Stimulated activated CD8-positive, alpha-beta memory T cell treated with anti-CD3 and anti-CD28 coated beads, Interleukin-7, amount 100 ng/mL, for 1 hour (primary cell): ENCODE measurements around the gene MPL.

Experiments used
- DNase-seq, 2 donors: peaks; one replicate each; pipeline ENCODE4 v3.0.0-alpha.2; 2020; ENCODE audit warnings: low read depth in 2 of 2

MPL gene

GRCh38 chr1:43325381-43325780, 12.2 kb upstream of the MPL start:
- DNase-seq, result no peak

- DNase-seq, result no peak
Observed at GRCh38 chr1:43327549-43328292, 9.9 kb upstream of the MPL start.

GRCh38 chr1:43329995-43330751, 7.4 kb upstream of the MPL start:
- DNase-seq, result no peak

- DNase-seq, result no peak
Observed at GRCh38 chr1:43331688-43332087, 5.9 kb upstream of the MPL start.

GRCh38 chr1:43334453-43335205, 3.0 kb upstream of the MPL start:
- no peak for DNase-seq

DNA sequence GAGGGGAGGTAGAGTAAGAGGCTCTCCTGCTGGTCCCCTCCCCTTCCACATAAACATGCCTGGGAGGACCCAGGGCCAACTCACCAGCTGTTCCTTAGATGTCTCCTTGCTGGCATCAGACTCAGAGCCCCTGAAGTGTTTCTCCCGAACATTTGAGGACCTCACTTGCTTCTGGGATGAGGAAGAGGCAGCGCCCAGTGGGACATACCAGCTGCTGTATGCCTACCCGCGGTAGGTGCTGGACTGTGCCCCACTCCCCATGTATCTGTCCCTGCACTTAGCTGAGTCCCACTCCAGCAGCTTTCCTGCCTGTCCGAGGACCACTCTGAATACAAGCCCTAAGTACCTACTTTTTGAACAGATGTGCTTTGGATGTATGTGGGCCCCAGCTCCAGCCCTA, 383 bp downstream of the MPL start:
- DNase-seq, result no peak

- DNase-seq, result no peak
Observed at GRCh38 chr1:43339584-43340232, 2.1 kb downstream of the MPL start.

GRCh38 chr1:43340559-43340958, 2.9 kb downstream of the MPL start:
- no peak for DNase-seq

DNA sequence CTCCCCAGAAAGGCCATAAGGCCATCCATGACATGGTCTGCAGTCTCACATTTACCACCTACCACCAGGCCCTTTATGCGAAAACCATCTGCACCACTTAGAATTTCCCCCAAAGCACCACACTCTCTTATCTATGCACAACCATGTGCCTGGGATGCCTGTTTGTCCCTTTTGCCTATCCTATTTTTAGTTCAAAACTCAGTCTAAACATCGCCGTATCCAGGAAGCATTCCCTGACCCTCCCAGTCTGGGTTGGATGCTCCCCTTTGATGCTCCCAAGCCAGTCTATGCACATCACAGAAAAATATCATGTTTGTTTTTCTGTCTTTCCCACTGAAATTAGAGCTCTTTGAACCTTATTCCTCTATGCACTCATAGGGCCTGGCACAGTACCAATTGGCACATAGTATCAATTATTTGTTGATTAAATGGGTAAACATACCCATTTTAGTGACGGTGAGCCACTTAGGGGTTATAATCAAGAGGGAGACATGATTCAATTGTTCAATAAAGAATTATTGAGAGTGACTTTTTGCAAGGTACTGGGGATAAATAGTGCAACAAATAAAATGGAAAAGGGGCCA, 6.7 kb downstream of the MPL start:
- DNase-seq, result no peak

- DNase-seq, result no peak
Observed at GRCh38 chr1:43345120-43345519, 7.5 kb downstream of the MPL start.

DNA sequence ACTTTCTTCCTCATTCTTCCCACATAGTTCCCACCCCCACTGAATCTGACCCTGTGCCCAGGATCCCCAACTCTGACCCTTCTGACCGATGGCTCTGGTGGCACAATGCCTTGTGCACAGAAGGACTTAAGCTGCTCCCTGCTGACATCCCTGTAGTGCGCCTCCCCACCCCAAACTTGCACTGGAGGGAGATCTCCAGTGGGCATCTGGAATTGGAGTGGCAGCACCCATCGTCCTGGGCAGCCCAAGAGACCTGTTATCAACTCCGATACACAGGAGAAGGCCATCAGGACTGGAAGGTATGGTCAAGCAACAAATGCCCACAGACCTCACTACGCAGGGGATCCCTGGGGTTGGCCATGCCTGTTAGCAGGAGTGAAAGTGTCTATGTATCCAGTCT, 9.0 kb downstream of the MPL start:
- DNase-seq, result no peak

GRCh38 chr1:43348343-43348808, 10.8 kb downstream of the MPL start:
- DNase-seq, result no peak

DNA sequence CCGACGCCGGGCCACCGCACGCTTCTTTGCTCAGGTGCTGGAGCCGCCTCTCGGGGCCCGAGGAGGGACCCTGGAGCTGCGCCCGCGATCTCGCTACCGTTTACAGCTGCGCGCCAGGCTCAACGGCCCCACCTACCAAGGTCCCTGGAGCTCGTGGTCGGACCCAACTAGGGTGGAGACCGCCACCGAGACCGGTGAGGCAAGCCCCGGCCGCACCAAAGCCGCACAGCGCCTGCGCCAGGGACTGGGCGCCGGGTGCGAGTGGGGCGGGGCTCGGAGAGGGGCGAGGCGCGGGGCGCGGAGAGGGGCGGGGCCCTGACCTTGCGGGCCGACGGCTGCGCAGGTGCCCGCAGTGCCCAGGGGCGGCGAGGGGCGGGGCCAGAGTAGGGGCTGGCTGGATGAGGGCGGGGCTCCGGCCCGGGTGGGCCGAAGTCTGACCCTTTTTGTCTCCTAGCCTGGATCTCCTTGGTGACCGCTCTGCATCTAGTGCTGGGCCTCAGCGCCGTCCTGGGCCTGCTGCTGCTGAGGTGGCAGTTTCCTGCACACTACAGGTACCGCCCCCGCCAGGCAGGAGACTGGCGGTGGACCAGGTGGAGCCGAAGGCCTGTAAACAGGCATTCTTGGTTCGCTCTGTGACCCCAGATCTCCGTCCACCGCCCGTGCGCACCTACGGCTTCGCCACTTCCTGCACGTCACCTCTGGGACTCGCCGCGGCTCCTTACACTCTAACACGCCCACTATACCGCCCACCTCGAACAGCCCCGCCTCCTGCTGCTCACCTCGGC, 11.4 kb downstream of the MPL start:
- no peak for DNase-seq

DNA sequence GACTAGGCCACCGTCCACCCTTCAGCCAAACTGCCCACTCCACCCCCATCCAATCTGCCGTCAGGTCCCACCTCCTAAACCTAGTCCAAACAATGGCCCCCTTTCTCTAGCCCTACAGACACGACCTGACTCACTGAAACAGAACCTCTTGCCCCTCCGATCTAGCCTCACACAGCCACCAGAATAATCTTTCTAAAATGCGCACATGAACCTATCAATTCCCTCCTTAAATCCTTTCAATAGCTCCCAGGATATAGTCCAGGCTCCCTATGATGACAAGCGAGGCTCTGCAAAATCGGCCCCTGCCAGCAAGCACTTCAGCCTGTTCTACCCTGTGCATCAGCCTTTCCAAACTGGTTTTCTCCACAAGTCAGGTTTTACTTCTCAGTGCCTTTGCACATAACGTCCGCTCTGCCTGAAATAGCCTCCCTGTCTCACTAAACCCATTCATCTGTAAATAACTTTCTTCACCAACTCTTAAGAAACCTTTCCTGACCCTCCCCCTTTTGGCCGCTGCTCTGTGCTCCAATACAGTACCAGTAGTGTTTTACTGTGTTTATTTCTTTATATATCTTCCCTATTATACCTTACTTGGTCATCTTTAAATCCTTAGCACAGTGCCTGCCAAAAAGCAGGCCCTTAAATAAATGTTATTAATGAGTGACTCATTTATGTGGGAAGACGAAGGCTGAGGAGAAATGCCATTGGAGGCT, 12.1 kb downstream of the MPL start:
- no peak for DNase-seq

DNA sequence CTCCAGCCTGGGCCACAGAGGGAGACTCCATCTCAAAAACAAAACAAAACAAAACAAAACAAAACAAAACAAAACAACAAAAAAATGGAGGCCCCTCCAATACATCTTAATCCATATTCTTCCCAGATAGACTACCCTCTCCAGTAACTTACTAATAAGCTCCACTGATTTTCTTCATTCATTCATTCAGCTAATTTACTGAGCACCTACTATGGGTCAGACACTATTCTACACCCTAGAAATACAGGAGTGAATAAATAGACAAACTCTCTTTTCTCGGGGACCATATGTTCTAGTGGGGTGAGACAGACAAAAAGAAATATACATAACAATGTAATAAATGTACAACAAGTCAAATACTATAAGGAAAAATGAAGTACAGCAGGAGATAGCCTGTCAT, 13.4 kb downstream of the MPL start:
- no peak for DNase-seq

DNA sequence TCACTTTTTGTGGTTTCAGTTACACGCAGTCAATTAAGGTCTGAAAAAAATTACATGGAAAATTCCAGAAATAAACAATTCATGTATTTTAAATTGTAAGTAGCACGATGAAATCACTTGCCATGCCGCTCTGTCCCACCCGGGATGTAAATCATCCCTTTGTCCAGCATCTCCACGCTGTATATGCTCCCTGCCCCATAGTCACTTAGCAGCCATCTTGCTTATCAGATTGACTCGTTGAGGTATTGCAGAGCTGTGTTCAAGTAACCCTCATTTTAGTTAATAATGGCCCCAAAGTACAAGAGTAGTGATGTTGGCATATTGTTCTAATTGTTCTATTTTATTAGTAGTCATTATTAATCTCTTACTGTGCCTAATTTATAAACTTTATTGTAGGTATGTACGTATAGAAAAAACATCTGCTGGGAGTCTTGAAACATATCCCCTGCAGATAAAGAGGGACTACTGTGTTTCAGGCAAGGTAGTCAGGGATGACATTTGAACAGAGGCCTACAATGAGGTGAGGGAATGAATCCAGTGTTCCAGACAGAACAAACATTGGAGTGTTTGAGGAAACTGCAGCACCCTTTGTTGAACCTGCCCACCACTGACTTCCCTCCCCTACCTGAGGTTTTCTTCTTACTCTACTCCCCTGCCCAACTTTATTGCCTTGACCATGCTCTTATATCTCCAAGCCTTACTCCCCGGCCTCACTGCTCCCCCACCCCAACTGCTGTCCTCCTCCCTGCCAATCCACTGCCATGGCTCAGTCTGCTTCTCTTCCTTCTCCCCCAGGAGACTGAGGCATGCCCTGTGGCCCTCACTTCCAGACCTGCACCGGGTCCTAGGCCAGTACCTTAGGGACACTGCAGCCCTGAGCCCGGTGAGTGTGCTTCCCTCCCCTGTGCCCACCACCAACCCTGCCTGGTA, 14.1 kb downstream of the MPL start:
- no peak for DNase-seq

- DNase-seq, result no peak
Observed at GRCh38 chr1:43352351-43352705, 14.7 kb downstream of the MPL start.

- no peak for DNase-seq
Observed at GRCh38 chr1:43352881-43353280, 15.3 kb downstream of the MPL start.

DNA sequence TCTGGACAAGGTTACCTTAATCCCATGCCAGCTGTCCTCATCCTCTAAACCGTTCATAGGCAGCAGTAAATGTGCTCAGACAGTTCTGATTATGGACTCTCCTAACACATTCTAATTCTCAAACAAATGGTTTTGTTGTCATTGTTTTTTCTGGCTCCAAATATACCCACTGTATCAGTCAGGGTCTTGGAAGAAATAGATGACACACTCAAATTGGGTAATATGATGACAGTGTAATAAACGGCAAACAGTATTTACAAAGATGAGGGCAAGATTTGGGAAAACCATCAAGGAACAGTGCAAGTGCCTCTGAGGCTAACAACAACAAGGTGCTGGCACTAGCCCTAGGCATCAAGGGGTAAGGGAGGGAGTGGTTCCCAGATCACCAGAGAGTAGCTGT, 16.9 kb downstream of the MPL start:
- no peak for DNase-seq
